OCI-LY7 (cell line): ENCODE data around the gene RXRG. TPM values are rescaled to one million over a fixed set of nuclear protein-coding genes. Genes with fewer than 3 reads are reported as not detected.

Source experiments
- BruUV-seq: library from RNA; stranded (reverse); fragments of 400-500 nt; replicated peaks from 2 replicates; lab custom pipeline; 2021; lab: Mats Ljungman, UMichigan
- CTCF ChIA-PET: fragments of 300-600 bp; sonication (Branson Sonifier 250); formaldehyde crosslinking; loops from one replicate; lab custom pipeline; 2022; ENCODE audit warnings: antibody characterized with exemption; ENCODE audit not compliant: unreplicated experiment; lab: Charles Lee
- POLR2A ChIA-PET: fragments of 300-600 bp; sonication (Branson Sonifier 250); formaldehyde crosslinking; loops from one replicate; lab custom pipeline; 2022; ENCODE audit warnings: antibody characterized with exemption; lab: Charles Lee
- DNase-seq: peaks from one replicate; pipeline ENCODE4 v3.0.0-alpha.2; 2015; ENCODE audit warnings: low spot score
- H2AFZ ChIP-seq: fragments of 200-600 bp; sonication (generic), shearing (Covaris generic); 2 replicates; pipeline ENCODE4 v1.6.1; 2014; ENCODE audit warnings: mild to moderate bottlenecking, antibody characterized with exemption, low read length, moderate library complexity
- H3K27ac ChIP-seq: fragments of 200-600 bp; sonication (generic); 2 replicates; pipeline ENCODE4 v1.5.1; 2014; ENCODE audit warnings: mixed run types, low read depth, mild to moderate bottlenecking, moderate library complexity, low read length, inconsistent platforms; ENCODE audit not compliant: poor library complexity, severe bottlenecking
- H3K36me3 ChIP-seq: fragments of 200-600 bp; sonication (generic); 2 replicates; pipeline ENCODE4 v1.6.1; 2014; ENCODE audit warnings: mild to moderate bottlenecking, antibody characterized with exemption, low read length, moderate library complexity, mixed read lengths; ENCODE audit not compliant: insufficient read depth
- H3K4me1 ChIP-seq: fragments of 200-600 bp; sonication (generic); 2 replicates; pipeline ENCODE4 v1.5.1; 2014; ENCODE audit warnings: mild to moderate bottlenecking, low read length; ENCODE audit not compliant: insufficient read depth, poor library complexity, severe bottlenecking
- H3K4me2 ChIP-seq: fragments of 200-600 bp; sonication (generic); 2 replicates; pipeline ENCODE4 v1.6.1; 2014; ENCODE audit warnings: mild to moderate bottlenecking, low read length
- H3K4me3 ChIP-seq: fragments of 200-600 bp; sonication (generic); 2 replicates; pipeline ENCODE4 v1.5.1; 2014; ENCODE audit warnings: mild to moderate bottlenecking, low read depth, low read length; ENCODE audit not compliant: poor library complexity, severe bottlenecking
- H3K79me2 ChIP-seq: fragments of 200-600 bp; sonication (generic); 2 replicates; pipeline ENCODE4 v1.6.1; 2016; ENCODE audit warnings: low read depth, mild to moderate bottlenecking, low read length, moderate library complexity, mixed read lengths; ENCODE audit not compliant: insufficient read depth
- H3K9me2 ChIP-seq: fragments of 200-600 bp; sonication (generic); 2 replicates; pipeline ENCODE4 v1.6.1; 2016; ENCODE audit warnings: mild to moderate bottlenecking, low read length, mixed read lengths; ENCODE audit not compliant: insufficient read depth
- H3K9me3 ChIP-seq: fragments of 200-600 bp; sonication (generic); 2 replicates; pipeline ENCODE4 v1.6.1; 2014; ENCODE audit warnings: mild to moderate bottlenecking, mixed run types, low read length, mixed read lengths
- H4K20me1 ChIP-seq: fragments of 200-600 bp; sonication (generic); 2 replicates; pipeline ENCODE4 v1.6.1; 2014; ENCODE audit warnings: mild to moderate bottlenecking, antibody characterized with exemption, low read length, moderate library complexity, mixed read lengths; ENCODE audit not compliant: insufficient read depth
- CTCF ChIP-seq: fragments of 200-600 bp; sonication (generic); conservative IDR thresholded peaks from 2 replicates; pipeline ENCODE4 v1.5.1; 2014; ENCODE audit warnings: mild to moderate bottlenecking, antibody characterized with exemption, low read length, moderate library complexity, mixed read lengths
- EZH2phosphoT487 ChIP-seq: fragments of 200-600 bp; sonication (generic); IDR thresholded peaks from 2 replicates; pipeline ENCODE4 v1.6.1; 2018; ENCODE audit warnings: low read depth, borderline replicate concordance, mild to moderate bottlenecking, mixed run types, antibody characterized with exemption, low read length, moderate library complexity, mixed read lengths
- intact Hi-C: fragments of 100-400 bp; cut with micrococcal nuclease; formaldehyde crosslinking; loops from one replicate; pipeline ENCODE4 v1.10.0; 2022; ENCODE audit not compliant: unreplicated experiment
- total RNA-seq, 2 experiments: library from RNA; depleted of rRNA in 1 of 2; stranded (reverse); fragments of >200 nt in 1 of 2; shearing (Covaris generic) in 1 of 2; gene quantifications; 2 replicates each; pipeline ENCODE4 v1.2.3, GENCODE V29; 2014 to 2022

The RXRG gene
- total RNA-seq, 2 experiments from 2014 or later, result not detected

- H3K79me2 ChIP-seq, result no peaks in the 10 kb centered on the region
- H4K20me1 ChIP-seq, result no peaks in the 10 kb centered on the region
- DNase-seq, result no peak
- H3K9me2 ChIP-seq, result no peaks in the 10 kb centered on the region
- H3K27ac ChIP-seq, result no peak overlapping the region
- H3K4me3 ChIP-seq, result no peak overlapping the region
- intact Hi-C loops, result no loop called here
- ChIA-PET POLR2A (no interaction called here), CTCF (no interaction called here)
- no peaks in the 10 kb centered on the region for H3K9me3 ChIP-seq
- no peak overlapping the region for H2AFZ ChIP-seq
- TF ChIP-seq CTCF, result no peak
- no peak for TF ChIP-seq EZH2phosphoT487
- BruUV-seq, result no TSS peak
- H3K36me3 ChIP-seq, result no peaks in the 10 kb centered on the region
- H3K4me1 ChIP-seq, result no peaks in the 10 kb centered on the region
- no peak overlapping the region for H3K4me2 ChIP-seq
Observed at GRCh38 chr1:165352442-165353293, 92.3 kb downstream of the RXRG start.

GRCh38 chr1:165351863-165352441 is 93.0 kb downstream of the RXRG start:
- ChIA-PET CTCF (no interaction called here), POLR2A (interaction anchor here (2.1 kb wide), 1 partner anchor 9 kb away, joined by 6 read pairs; no protein-coding TSS in a partner anchor)
- DNase-seq, result no peak
- Histone ChIP-seq H3K4me3 (no peak overlapping the region), H2AFZ (no peak overlapping the region), H3K79me2 (no peaks in the 10 kb centered on the region), H3K9me2 (no peaks in the 10 kb centered on the region), H3K36me3 (no peaks in the 10 kb centered on the region), H3K9me3 (no peaks in the 10 kb centered on the region), H3K4me2 (no peak overlapping the region), H3K27ac (no peak overlapping the region), H4K20me1 (no peaks in the 10 kb centered on the region), H3K4me1 (no peaks in the 10 kb centered on the region)
- no TSS peak for BruUV-seq
- TF ChIP-seq CTCF (no peak), EZH2phosphoT487 (no peak)
- intact Hi-C loops, result no loop called here

Other genes with a start within 250 kb of the RXRG start
- gene LMX1A, start 88.4 kb downstream of the RXRG start, total RNA-seq (2014; rRNA removed; shearing (Covaris generic)), result not detected in 2 replicates
- not detected in 2 replicates for gene LMX1A, start 88.4 kb downstream of the RXRG start, total RNA-seq (2022)
- not detected in 2 replicates for gene LRRC52, start 98.9 kb upstream of the RXRG start, total RNA-seq (2014; rRNA removed; shearing (Covaris generic))
- gene LRRC52, start 98.9 kb upstream of the RXRG start, total RNA-seq (2022), result not detected in 2 replicates
- 95.7 and 127 TPM in 2 replicates for gene MGST3, start 186.1 kb upstream of the RXRG start, total RNA-seq (2014; rRNA removed; shearing (Covaris generic))
- gene MGST3, start 186.1 kb upstream of the RXRG start, total RNA-seq (2022), result 115 and 124 TPM in 2 replicates